ENCODE measurements around the gene UGT1A10. TPM values are rescaled to one million over a fixed set of nuclear protein-coding genes. Genes with fewer than 3 reads are reported as not detected.

UGT1A10 gene
- total and polyA plus RNA-seq, 3 experiments from 2014 or later: not detected

GRCh38 chr2:233778030-233778429 is 141.8 kb downstream of the UGT1A10 start, which contains the start of gene MROH2A:
MROH2A (plus strand) TSS chr2:233778330; CDS start chr2:233779359, 1,029 bp downstream.
- Mint-ChIP-seq H3K9me3 (peaks cover 0 to 8% (median 3%) of the 10 kb centered on the region in 5 donors), H3K27ac (no peak within 1 kb of the TSS), H3K4me1 (no peaks in the 10 kb centered on the region), H3K36me3 (peaks cover 0 to 13% (median 0%) of the 10 kb centered on the region in 3 donors), H3K4me3 (no peak within 1 kb of the TSS), H3K27me3 (peaks cover 12 to 56% of the 10 kb centered on the region in 2 donors)
- no peak within 1 kb of the TSS for H3K4me3 ChIP-seq (ENCODE audit: low read length)
- no peak within 1 kb of the TSS for H3K27ac ChIP-seq (ENCODE audit: low read depth, low read length)
- H3K9me3 ChIP-seq (ENCODE audit: low read length): no peaks in the 10 kb centered on the region
- no peaks in the 10 kb centered on the region for H3K36me3 ChIP-seq (ENCODE audit: insufficient read depth, low read length)
- POLR2A ChIA-PET: no interaction called here
- no peak for DNase-seq
- H3K27me3 ChIP-seq (ENCODE audit: insufficient read depth, low read length, poor library complexity, severe bottlenecking): no peaks in the 10 kb centered on the region
- CTCF ChIA-PET: no interaction called here
- H3K4me1 ChIP-seq (ENCODE audit: insufficient read depth, low read length): no peaks in the 10 kb centered on the region

- no peaks in the 10 kb centered on the region for H3K36me3 ChIP-seq (ENCODE audit: insufficient read depth, low read length)
- H3K9me3 Mint-ChIP-seq: peaks cover 0 to 8% (median 3%) of the 10 kb centered on the region in 5 donors
- H3K4me1 ChIP-seq (ENCODE audit: insufficient read depth, low read length): no peaks in the 10 kb centered on the region
- H3K36me3 Mint-ChIP-seq: peaks cover 0 to 13% (median 0%) of the 10 kb centered on the region in 3 donors
- H3K27ac Mint-ChIP-seq: no peak overlapping the region
- POLR2A ChIA-PET: no interaction called here
- no peaks in the 10 kb centered on the region for H3K4me1 Mint-ChIP-seq
- H3K27me3 ChIP-seq (ENCODE audit: insufficient read depth, low read length, poor library complexity, severe bottlenecking): no peaks in the 10 kb centered on the region
- no peaks in the 10 kb centered on the region for H3K9me3 ChIP-seq (ENCODE audit: low read length)
- H3K4me3 ChIP-seq (ENCODE audit: low read length): no peak overlapping the region
- no peak for DNase-seq
- H3K27me3 Mint-ChIP-seq: peaks cover 22 to 65% of the 10 kb centered on the region in 2 donors
- CTCF ChIA-PET: no interaction called here
- H3K27ac ChIP-seq (ENCODE audit: low read depth, low read length): no peak overlapping the region
- H3K4me3 Mint-ChIP-seq: no peak overlapping the region
These were observed 143.5 kb downstream of the UGT1A10 start for GRCh38 chr2:233779722-233780121.

GRCh38 chr2:233780771-233781170 is 144.5 kb downstream of the UGT1A10 start:
- Mint-ChIP-seq H3K36me3 (peaks cover 0 to 12% (median 0%) of the 10 kb centered on the region in 3 donors), H3K4me3 (no peak overlapping the region), H3K27ac (no peak overlapping the region), H3K4me1 (no peaks in the 10 kb centered on the region), H3K9me3 (peaks cover 0 to 3% (median 2%) of the 10 kb centered on the region in 5 donors), H3K27me3 (peaks cover 26 to 63% of the 10 kb centered on the region in 2 donors)
- H3K4me1 ChIP-seq (ENCODE audit: insufficient read depth, low read length): no peaks in the 10 kb centered on the region
- no peaks in the 10 kb centered on the region for H3K36me3 ChIP-seq (ENCODE audit: insufficient read depth, low read length)
- POLR2A ChIA-PET: no interaction called here
- H3K4me3 ChIP-seq (ENCODE audit: low read length): no peak overlapping the region
- no peak overlapping the region for H3K27ac ChIP-seq (ENCODE audit: low read depth, low read length)
- DNase-seq: no peak
- CTCF ChIA-PET: no interaction called here
- no peaks in the 10 kb centered on the region for H3K9me3 ChIP-seq (ENCODE audit: low read length)
- H3K27me3 ChIP-seq (ENCODE audit: insufficient read depth, low read length, poor library complexity, severe bottlenecking): no peaks in the 10 kb centered on the region

- H3K36me3 Mint-ChIP-seq: no peaks in the 10 kb centered on the region
- H3K4me3 Mint-ChIP-seq: no peak overlapping the region
- H3K27ac Mint-ChIP-seq: no peak overlapping the region
- CTCF ChIA-PET: no interaction called here
- DNase-seq: no peak
- Histone ChIP-seq H3K27ac (ENCODE audit: low read depth, low read length) (no peak overlapping the region), H3K27me3 (ENCODE audit: insufficient read depth, low read length, poor library complexity, severe bottlenecking) (no peaks in the 10 kb centered on the region), H3K4me1 (ENCODE audit: insufficient read depth, low read length) (no peaks in the 10 kb centered on the region), H3K9me3 (ENCODE audit: low read length) (no peaks in the 10 kb centered on the region), H3K4me3 (ENCODE audit: low read length) (no peak overlapping the region), H3K36me3 (ENCODE audit: insufficient read depth, low read length) (no peaks in the 10 kb centered on the region)
- peaks cover 0 to 6% (median 0%) of the 10 kb centered on the region in 5 donors for H3K9me3 Mint-ChIP-seq
- H3K4me1 Mint-ChIP-seq: peaks cover 0 to 3% (median 0%) of the 10 kb centered on the region in 3 donors
- H3K27me3 Mint-ChIP-seq: peaks cover 18 to 30% of the 10 kb centered on the region in 2 donors
- POLR2A ChIA-PET: no interaction called here
These were observed 153.3 kb downstream of the UGT1A10 start for GRCh38 chr2:233789554-233789953.

- H3K9me3 ChIP-seq (ENCODE audit: low read length): no peaks in the 10 kb centered on the region
- ChIA-PET POLR2A (no interaction called here), CTCF (no interaction called here)
- Mint-ChIP-seq H3K36me3 (no peaks in the 10 kb centered on the region), H3K4me3 (no peak overlapping the region), H3K9me3 (peaks cover 0 to 1% (median 0%) of the 10 kb centered on the region in 5 donors), H3K27me3 (peaks cover 8 to 17% of the 10 kb centered on the region in 2 donors), H3K4me1 (peaks cover 0 to 3% (median 0%) of the 10 kb centered on the region in 3 donors), H3K27ac (no peak overlapping the region)
- no peak overlapping the region for H3K4me3 ChIP-seq (ENCODE audit: low read length)
- no peaks in the 10 kb centered on the region for H3K27me3 ChIP-seq (ENCODE audit: insufficient read depth, low read length, poor library complexity, severe bottlenecking)
- no peak overlapping the region for H3K27ac ChIP-seq (ENCODE audit: low read depth, low read length)
- H3K36me3 ChIP-seq (ENCODE audit: insufficient read depth, low read length): no peaks in the 10 kb centered on the region
- no peak for DNase-seq
- H3K4me1 ChIP-seq (ENCODE audit: insufficient read depth, low read length): no peaks in the 10 kb centered on the region
These were observed 155.1 kb downstream of the UGT1A10 start for GRCh38 chr2:233791151-233791882.

GRCh38 chr2:233791883-233792329 is 155.7 kb downstream of the UGT1A10 start:
- H3K4me3 ChIP-seq (ENCODE audit: low read length): no peak overlapping the region
- no peak for DNase-seq
- ChIA-PET CTCF (no interaction called here), POLR2A (no interaction called here)
- H3K4me3 Mint-ChIP-seq: no peak overlapping the region
- peaks cover 0 to 3% (median 0%) of the 10 kb centered on the region in 3 donors for H3K4me1 Mint-ChIP-seq
- H3K9me3 ChIP-seq (ENCODE audit: low read length): no peaks in the 10 kb centered on the region
- peaks cover 5 to 15% of the 10 kb centered on the region in 2 donors for H3K27me3 Mint-ChIP-seq
- H3K36me3 ChIP-seq (ENCODE audit: insufficient read depth, low read length): no peaks in the 10 kb centered on the region
- H3K4me1 ChIP-seq (ENCODE audit: insufficient read depth, low read length): no peaks in the 10 kb centered on the region
- no peaks in the 10 kb centered on the region for H3K36me3 Mint-ChIP-seq
- H3K27ac Mint-ChIP-seq: no peak overlapping the region
- no peak overlapping the region for H3K27ac ChIP-seq (ENCODE audit: low read depth, low read length)
- H3K27me3 ChIP-seq (ENCODE audit: insufficient read depth, low read length, poor library complexity, severe bottlenecking): no peaks in the 10 kb centered on the region
- no peaks in the 10 kb centered on the region for H3K9me3 Mint-ChIP-seq

- Histone ChIP-seq H3K36me3 (ENCODE audit: insufficient read depth, low read length) (no peaks in the 10 kb centered on the region), H3K4me1 (ENCODE audit: insufficient read depth, low read length) (no peaks in the 10 kb centered on the region), H3K27ac (ENCODE audit: low read depth, low read length) (no peak overlapping the region), H3K27me3 (ENCODE audit: insufficient read depth, low read length, poor library complexity, severe bottlenecking) (no peaks in the 10 kb centered on the region), H3K9me3 (ENCODE audit: low read length) (no peaks in the 10 kb centered on the region), H3K4me3 (ENCODE audit: low read length) (no peak overlapping the region)
- Mint-ChIP-seq H3K9me3 (no peaks in the 10 kb centered on the region), H3K4me3 (no peak overlapping the region), H3K27ac (no peak overlapping the region), H3K36me3 (no peaks in the 10 kb centered on the region), H3K27me3 (peaks cover 5 to 15% of the 10 kb centered on the region in 2 donors), H3K4me1 (peaks cover 0 to 3% (median 0%) of the 10 kb centered on the region in 3 donors)
- CTCF ChIA-PET: no interaction called here
- DNase-seq: no peak
- POLR2A ChIA-PET: no interaction called here
These were observed 156.5 kb downstream of the UGT1A10 start for GRCh38 chr2:233792720-233793119.

- no peak overlapping the region for H3K4me3 Mint-ChIP-seq
- Histone ChIP-seq H3K27me3 (ENCODE audit: insufficient read depth, low read length, poor library complexity, severe bottlenecking) (no peaks in the 10 kb centered on the region), H3K4me3 (ENCODE audit: low read length) (no peak overlapping the region), H3K9me3 (ENCODE audit: low read length) (no peaks in the 10 kb centered on the region), H3K36me3 (ENCODE audit: insufficient read depth, low read length) (no peaks in the 10 kb centered on the region), H3K4me1 (ENCODE audit: insufficient read depth, low read length) (no peaks in the 10 kb centered on the region), H3K27ac (ENCODE audit: low read depth, low read length) (no peak overlapping the region)
- no peaks in the 10 kb centered on the region for H3K9me3 Mint-ChIP-seq
- peaks cover 5 to 19% of the 10 kb centered on the region in 2 donors for H3K27me3 Mint-ChIP-seq
- DNase-seq: no peak
- peaks cover 0 to 3% (median 0%) of the 10 kb centered on the region in 3 donors for H3K4me1 Mint-ChIP-seq
- no peak overlapping the region for H3K27ac Mint-ChIP-seq
- ChIA-PET POLR2A (no interaction called here), CTCF (no interaction called here)
- no peaks in the 10 kb centered on the region for H3K36me3 Mint-ChIP-seq
These were observed 157.3 kb downstream of the UGT1A10 start for GRCh38 chr2:233793465-233794127.
